Panc1 (cell line): ENCODE data around the gene OR4E2.

Experiments used
- CTCF ChIP-seq: fragments of 450-650 bp; IDR thresholded peaks from 2 replicates; pipeline ENCODE4 v1.5.1; 2017; ENCODE audit warnings: mild to moderate bottlenecking
- POLR2AphosphoS5 ChIP-seq: IDR thresholded peaks from 2 replicates; pipeline ENCODE4 v1.6.1; 2012; ENCODE audit warnings: mild to moderate bottlenecking, low read depth, low read length, moderate library complexity
- REST ChIP-seq, 2 experiments: IDR thresholded peaks; 2 replicates each; pipeline ENCODE4 v1.6.1; 2011 to 2012; ENCODE audit warnings: low read depth in 2 of 2, control low read depth in 1 of 2, low read length in 1 of 2, mild to moderate bottlenecking in 1 of 2, moderate library complexity in 1 of 2; ENCODE audit not compliant: insufficient read depth in 1 of 2

GRCh38 chr14:21675566-21675965 lies 21.9 kb downstream of the OR4E2 start:
- TF ChIP-seq CTCF (no peak), REST (IDR thresholded peaks at IDR 0.05; ENCODE audit: insufficient read depth in 1 of 2, low read depth in 2 of 2, low read length in 1 of 2) (no peak), POLR2AphosphoS5 (no peak)
